GM21717 (cell line): ENCODE measurements around the gene ACP7.
"Not testable (repeated sequence)": the region's sequence is repeated elsewhere in the genome, so short reads cannot be mapped to it uniquely, and the experiment has no call there.

ENCODE experiments used
- ATAC-seq: cut with Tn5 transposase; IDR thresholded peaks from one replicate; pipeline ENCODE4 v1.9.1; 2021; ENCODE audit warnings: mild to moderate bottlenecking, moderate library complexity; ENCODE audit not compliant: unreplicated experiment

The ACP7 gene

GRCh38 chr19:39103151-39103550, 19.0 kb downstream of the ACP7 start:
- no peak for ATAC-seq

GRCh38 chr19:39104186-39104596, 20.0 kb downstream of the ACP7 start:
- no peak for ATAC-seq

- ATAC-seq, result no peak
Observed at GRCh38 chr19:39106194-39106593, 22.0 kb downstream of the ACP7 start.

- ATAC-seq, result no peak
Observed at GRCh38 chr19:39109641-39110040, 25.5 kb downstream of the ACP7 start.

GRCh38 chr19:39110263-39110967, 26.2 kb downstream of the ACP7 start:
- ATAC-seq, result no peak

- ATAC-seq, result no peak
Observed at GRCh38 chr19:39111593-39112199, 27.5 kb downstream of the ACP7 start.

- no peak for ATAC-seq
Observed at GRCh38 chr19:39112338-39112890, 28.2 kb downstream of the ACP7 start.

GRCh38 chr19:39113199-39113598, 29.0 kb downstream of the ACP7 start:
- no peak for ATAC-seq

- ATAC-seq, result no peak
Observed at GRCh38 chr19:39115105-39115847, 31.1 kb downstream of the ACP7 start.

GRCh38 chr19:39117023-39117422, 32.9 kb downstream of the ACP7 start:
- ATAC-seq, result not testable (repeated sequence)

GRCh38 chr19:39119830-39120229, 35.7 kb downstream of the ACP7 start:
- no peak for ATAC-seq

- ATAC-seq, result no peak
Observed at GRCh38 chr19:39122934-39123731, 39.0 kb downstream of the ACP7 start.

GRCh38 chr19:39124136-39124764, 40.1 kb downstream of the ACP7 start:
- no peak for ATAC-seq

GRCh38 chr19:39125199-39125553, 41.0 kb downstream of the ACP7 start:
- ATAC-seq, result no peak

GRCh38 chr19:39125554-39126311, 41.6 kb downstream of the ACP7 start, which contains the start of gene PAK4:
TSS of gene PAK4 (plus strand) at chr19:39125786. CDS start at chr19:39169554, 43,768 bp downstream.
- peak; percentile 76 for ATAC-seq

GRCh38 chr19:39126312-39127187, 42.4 kb downstream of the ACP7 start:
- ATAC-seq, result no peak

GRCh38 chr19:39127812-39128515, 43.8 kb downstream of the ACP7 start:
- no peak for ATAC-seq

GRCh38 chr19:39128516-39129079, 44.4 kb downstream of the ACP7 start:
- ATAC-seq, result no peak
